Measurements from ENCODE around the gene CRX.
"Not testable (repeated sequence)": the region's sequence is repeated elsewhere in the genome, so short reads cannot be mapped to it uniquely, and the experiment has no call there.

DNA sequence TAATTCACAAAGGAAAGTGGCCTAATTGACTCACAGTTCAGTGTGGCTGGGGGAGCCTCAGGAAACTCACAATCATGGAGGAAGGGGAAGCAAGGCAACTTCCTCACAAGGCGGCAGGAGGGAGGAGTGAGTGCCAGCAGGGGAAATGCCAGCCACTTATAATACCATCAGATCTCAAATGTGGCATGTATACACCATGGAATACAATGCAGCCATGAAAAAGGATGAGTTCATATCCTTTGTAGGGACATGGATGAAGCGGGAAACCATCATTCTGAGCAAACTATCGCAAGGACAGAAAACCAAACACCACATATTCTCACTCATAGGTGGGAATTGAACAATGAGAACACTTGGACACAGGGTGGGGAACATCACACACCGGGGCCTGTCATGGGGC, 57.6 kb downstream of the CRX start:
- not testable (repeated sequence) for TF ChIP-seq POLR2AphosphoS5 (IDR thresholded peaks at IDR 0.05; ENCODE audit: borderline replicate concordance, low read depth, low read length); EZH2 (IDR thresholded peaks at IDR 0.05)

Data from SK-N-MC (cell line).